ENCODE data around the gene HMSD.

The HMSD gene

GRCh38 chr18:63960891-63961290 is 11.8 kb downstream of the HMSD start:
- no peak for DNase-seq

- no peak for DNase-seq
These were observed 12.4 kb downstream of the HMSD start for GRCh38 chr18:63961435-63961980.

- no peak for DNase-seq
These were observed 13.0 kb downstream of the HMSD start for GRCh38 chr18:63962137-63962536.

GRCh38 chr18:63963615-63964256 is 14.6 kb downstream of the HMSD start:
- DNase-seq: peak; percentile 39

- DNase-seq: no peak
These were observed 15.8 kb downstream of the HMSD start for GRCh38 chr18:63964908-63965307.

- DNase-seq: no peak
These were observed 16.7 kb downstream of the HMSD start for GRCh38 chr18:63965716-63966330.

- peak; percentile 83 for DNase-seq
These were observed 21.1 kb downstream of the HMSD start, which contains the start of gene SERPINB8 for GRCh38 chr18:63969942-63970808. Gene SERPINB8 (plus strand): TSS chr18:63970081. CDS start chr18:63978309, 8,228 bp downstream.

- no peak for DNase-seq
These were observed 21.7 kb downstream of the HMSD start for GRCh38 chr18:63970809-63971205.

GRCh38 chr18:63971320-63972001 is 22.4 kb downstream of the HMSD start:
- no peak for DNase-seq

- DNase-seq: no peak
These were observed 22.9 kb downstream of the HMSD start for GRCh38 chr18:63972002-63972376.

GRCh38 chr18:63974991-63975390 is 25.9 kb downstream of the HMSD start:
- no peak for DNase-seq

- DNase-seq: no peak
These were observed 26.5 kb downstream of the HMSD start for GRCh38 chr18:63975628-63976027.

- no peak for DNase-seq
These were observed 27.9 kb downstream of the HMSD start for GRCh38 chr18:63977040-63977439.

GRCh38 chr18:63979409-63979920 is 30.4 kb downstream of the HMSD start:
- DNase-seq: peak; percentile 24

GRCh38 chr18:63980027-63980426 is 30.9 kb downstream of the HMSD start:
- DNase-seq: no peak

- DNase-seq: no peak
These were observed 31.9 kb downstream of the HMSD start for GRCh38 chr18:63980896-63981460.

GRCh38 chr18:63981719-63982118 is 32.6 kb downstream of the HMSD start:
- no peak for DNase-seq

- no peak for DNase-seq
These were observed 33.3 kb downstream of the HMSD start for GRCh38 chr18:63982361-63982760.

- DNase-seq: no peak
These were observed 37.8 kb downstream of the HMSD start for GRCh38 chr18:63986885-63987284.

- no peak for DNase-seq
These were observed 38.6 kb downstream of the HMSD start for GRCh38 chr18:63987743-63988142.

- DNase-seq: no peak
These were observed 43.6 kb downstream of the HMSD start for GRCh38 chr18:63992751-63993150.

- peak; percentile 21 for DNase-seq
These were observed 45.8 kb downstream of the HMSD start for GRCh38 chr18:63994783-63995399.
